HG03196 (cell line): ENCODE results near the gene PRKAG2.
A peak's percentile ranks its signal among the peaks of the same experiment; 100 is the strongest.

Experiments
- ATAC-seq: cut with Tn5 transposase; IDR thresholded peaks from one replicate; pipeline ENCODE4 v1.9.1; 2021; ENCODE audit not compliant: unreplicated experiment

Gene PRKAG2

DNA sequence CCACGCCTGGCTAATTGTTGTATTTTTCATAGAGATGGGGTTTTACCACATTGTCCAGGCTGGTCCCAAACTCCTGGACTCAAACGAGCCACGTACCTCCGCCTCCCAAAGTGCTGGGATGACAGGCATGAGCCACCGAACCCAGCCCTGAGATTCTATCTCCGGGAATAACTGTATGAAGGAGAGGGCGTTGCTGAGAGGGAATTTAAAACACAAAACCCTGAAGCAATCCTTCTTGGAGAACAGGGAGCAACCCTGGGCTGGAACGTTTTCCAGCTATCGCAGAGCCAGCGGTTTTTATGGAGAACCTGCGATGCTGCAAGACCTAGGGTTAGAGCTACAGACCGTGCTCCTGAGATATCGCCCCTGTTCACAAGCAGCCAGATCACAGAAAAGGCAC, 144.6 kb downstream of the PRKAG2 start:
- ATAC-seq, result no peak

DNA sequence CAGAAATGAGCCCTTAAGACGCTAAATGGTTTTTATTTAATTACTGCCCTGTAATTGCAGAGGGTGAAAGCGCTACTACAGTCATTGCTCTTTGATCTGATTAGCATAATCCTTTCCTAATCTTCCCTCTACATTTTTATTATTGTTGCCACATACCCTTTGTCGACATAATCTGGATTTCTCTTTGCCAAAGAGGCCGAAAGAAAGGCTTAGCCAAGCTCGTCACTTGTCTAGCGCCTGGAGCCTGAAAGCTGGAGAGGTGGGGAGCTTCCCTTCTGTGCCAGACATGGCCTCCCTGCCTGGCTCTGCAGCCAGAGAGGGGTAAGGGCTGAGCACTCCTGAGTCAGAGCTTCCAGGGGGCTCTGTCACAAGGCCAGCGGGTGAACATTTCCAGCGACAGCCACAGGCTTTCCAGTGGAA, 145.9 kb downstream of the PRKAG2 start:
- ATAC-seq, result no peak

DNA sequence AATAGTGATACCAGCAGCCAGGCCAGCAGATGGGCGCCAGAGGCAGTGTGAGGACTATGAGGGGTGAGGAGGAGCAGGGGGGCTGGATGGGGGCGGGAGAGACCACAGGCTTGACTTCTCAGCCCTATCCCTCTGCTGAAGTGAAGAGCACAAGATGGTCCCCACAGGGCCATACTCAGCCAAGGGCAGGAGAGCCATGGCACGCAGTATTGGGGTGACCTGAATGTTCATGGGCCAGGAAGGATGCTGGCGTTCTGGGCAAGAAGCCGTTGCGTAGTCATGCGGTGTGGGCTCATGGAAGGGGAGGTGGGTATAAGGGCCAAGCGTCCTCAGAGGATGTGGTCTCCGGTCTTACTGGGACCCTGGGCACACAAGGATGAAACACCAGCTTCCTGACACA, 146.3 kb downstream of the PRKAG2 start:
- no peak for ATAC-seq

DNA sequence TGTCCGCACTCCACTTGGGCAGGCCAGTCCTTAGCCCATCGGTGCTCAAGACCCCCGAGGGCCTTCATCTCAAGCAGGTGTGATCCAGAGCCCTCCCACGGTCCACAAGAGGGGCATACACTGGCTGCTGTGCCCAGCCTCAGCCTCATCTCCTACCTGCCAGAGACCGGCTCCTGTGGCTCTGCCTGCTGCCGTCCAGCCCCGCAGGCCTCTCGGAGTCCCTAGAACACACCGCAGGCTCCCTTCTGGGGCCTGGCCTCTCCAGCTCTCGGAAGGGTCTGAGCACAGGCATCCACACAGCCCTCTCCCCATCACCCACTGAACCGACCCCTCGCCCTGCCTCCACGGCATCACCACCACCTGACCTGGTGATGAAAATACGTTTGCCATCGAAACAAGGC, 147.4 kb downstream of the PRKAG2 start:
- no peak for ATAC-seq

DNA sequence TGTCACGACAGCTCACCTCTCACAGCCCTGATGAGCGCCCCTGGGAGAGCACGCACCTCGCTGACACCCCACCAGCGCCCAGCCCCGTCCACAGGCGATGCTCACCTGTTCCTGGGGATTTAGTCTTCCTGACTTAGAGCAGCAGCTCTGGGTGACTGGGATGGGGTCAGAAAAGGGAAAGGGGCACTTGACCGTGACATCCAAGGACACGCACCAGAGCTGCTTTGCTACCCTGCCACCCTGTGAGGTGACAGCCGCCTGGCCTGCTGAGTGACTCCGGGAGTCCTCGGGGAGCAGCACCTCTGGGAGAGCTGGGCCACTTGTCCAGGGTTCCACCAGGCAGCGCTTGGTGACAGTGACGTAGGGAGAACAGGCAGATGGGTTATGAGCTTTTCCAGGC, 148.2 kb downstream of the PRKAG2 start:
- ATAC-seq, result no peak

DNA sequence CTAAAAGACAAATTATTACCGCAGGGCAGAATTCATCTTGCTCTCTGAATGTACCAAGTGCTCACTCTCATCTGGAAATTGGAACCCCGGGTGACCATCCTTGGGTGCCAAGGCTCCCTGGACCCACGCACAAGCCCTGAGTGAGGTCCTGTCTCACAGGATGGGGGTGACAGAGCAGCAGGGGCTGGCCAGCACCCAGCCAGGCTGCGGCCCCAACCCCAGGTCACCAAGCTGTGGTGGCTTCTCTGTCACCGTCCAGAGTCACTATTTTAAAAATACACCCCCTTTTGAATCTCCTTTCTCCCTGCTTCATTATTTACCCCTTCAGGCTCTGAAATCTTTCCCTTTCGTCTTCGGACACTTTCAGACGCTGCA, 148.6 kb downstream of the PRKAG2 start:
- no peak for ATAC-seq

DNA sequence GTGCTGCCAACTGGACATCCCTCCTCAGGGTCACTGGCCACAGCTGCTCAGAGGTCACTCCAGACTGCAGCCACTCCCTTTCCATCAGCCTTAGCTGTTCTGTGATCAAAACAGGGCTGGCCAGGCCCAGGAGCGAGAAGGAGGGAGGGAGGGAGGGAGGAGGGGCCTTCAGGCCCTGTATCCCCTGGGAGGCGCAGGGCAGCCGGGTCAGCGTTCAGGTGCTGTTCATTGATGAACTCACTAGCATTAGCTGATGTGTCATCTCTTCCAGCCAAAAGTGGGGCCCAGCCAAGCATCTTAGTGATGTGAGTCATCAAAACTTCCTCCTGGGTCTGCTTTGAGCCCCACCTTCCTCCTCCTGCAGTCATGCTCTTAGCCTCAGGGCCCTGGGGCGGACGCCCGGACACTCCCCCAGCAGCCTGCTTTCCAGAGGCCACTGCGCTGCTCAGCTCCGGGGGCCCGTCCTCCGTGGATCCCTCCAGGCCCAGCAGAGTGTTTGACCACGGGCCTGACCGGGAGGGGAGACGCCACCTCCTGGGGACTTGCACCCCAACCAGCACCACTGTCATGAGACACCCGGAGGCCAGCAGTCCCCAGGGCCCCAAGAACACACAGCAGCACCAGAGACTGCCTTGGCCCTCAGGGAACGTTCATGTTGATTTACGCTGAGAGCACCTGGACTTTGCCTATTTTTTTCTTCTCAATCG, 149.2 kb downstream of the PRKAG2 start:
- ATAC-seq, result peak; percentile 67

DNA sequence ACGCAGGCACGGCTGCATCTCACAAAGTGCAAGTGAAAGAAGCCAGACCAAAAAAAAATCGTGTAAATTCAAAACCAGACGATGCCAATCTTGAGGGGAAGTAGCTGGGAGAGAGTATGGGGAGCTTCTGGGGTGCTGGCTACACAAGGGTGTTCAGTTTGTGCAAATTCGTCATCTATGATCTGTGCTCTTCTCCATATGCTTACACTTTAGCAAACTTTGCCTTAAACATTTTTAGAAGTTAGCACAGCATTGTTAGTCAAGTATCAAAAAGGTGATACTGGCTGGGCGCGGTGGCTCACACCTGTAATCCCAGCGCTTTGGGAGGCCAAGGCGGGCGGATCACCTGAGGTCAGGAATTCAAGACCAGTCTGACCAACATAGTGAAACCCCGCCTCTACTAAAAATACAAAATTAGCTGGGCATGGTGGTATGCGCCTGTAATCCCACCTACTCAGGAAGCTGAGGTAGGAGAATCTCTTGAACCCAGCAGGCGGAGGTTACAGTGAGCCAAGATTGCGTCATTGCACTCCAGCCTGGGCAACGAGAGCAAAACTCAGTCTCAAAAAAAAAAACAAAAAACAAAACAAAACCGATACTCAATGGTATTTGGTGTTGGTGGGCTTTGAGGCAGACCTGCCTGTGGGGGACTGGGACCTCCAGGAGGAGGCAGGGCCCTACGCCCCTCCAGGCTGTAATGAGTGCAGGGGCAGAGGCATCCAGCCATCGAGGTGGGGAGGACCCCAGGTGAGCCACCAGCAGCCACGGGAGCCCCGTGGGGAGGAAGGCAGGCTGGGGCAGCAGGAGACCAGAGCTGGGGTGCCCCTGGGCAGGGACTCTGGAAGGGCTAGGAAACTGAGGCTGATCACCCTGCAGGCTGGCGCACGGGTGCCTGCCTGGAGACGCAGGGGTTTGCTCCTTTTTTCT, 150.0 kb downstream of the PRKAG2 start:
- no peak for ATAC-seq

DNA sequence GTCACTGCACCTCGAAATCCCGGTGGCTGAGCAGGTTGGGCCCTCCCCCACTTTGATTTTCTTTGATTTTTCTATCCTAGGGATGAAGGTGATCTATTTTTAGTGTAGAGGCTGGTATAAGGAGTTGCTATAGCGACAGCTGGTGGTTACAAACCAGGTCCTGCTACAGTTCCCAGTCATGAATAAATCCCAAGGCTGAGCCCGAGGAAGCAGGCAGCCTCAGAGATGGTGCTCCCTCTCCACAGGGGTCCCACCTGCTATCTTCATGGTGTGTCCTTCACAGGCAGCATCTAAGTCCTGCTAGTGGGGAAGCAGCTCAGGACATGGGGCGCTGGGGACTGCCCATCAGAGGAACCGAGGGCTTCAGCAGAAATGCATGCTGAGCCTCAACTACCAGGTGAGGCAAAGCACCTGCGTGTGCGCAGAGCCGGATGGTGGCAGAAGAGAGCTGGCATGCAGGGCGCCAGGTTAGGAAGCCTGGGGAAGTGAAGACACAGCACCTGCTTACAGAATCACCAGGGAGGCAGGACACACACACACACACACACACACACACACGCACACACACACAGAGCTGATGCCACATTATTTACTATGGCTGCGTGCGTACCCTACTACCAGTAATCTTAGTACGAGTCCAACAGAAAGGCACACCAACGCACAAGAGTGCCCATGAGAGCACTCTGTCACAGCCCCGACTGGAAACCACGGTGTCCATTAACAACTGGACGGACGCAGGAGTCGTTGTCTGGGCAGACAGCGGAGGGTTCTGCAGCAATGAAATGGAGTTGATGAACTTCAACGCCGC, 150.9 kb downstream of the PRKAG2 start:
- no peak for ATAC-seq

DNA sequence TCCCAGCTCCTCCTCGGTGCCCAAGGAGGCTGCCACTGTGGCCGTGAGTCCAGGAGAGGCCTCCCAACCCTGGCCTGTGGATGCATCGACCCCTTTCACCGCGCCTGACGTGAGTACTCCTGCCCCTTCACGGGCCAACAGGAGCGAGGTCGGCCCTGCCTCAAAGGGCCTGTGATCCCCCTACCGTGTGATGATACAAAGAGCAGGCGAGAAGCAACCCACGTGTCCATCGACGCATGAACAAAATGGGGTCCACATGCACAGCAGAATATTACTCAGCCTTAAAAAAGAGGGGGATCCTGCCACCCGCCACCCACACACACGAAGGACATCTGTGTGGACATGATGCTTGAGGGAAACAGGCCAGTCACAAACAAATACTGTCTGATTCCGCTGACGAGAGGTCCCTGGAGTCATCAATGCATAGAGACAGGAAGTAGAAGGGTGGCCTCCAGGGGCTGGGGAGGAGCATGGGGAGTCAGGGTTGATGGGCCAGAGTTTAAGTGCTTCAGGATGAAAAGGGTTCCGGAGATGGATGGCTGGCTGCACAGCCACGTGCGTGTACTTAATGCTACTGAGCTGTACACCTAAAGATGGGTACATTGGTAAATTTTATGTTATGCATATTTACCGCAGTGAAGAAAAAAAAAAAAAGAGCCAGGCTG, 151.9 kb downstream of the PRKAG2 start:
- no peak for ATAC-seq

DNA sequence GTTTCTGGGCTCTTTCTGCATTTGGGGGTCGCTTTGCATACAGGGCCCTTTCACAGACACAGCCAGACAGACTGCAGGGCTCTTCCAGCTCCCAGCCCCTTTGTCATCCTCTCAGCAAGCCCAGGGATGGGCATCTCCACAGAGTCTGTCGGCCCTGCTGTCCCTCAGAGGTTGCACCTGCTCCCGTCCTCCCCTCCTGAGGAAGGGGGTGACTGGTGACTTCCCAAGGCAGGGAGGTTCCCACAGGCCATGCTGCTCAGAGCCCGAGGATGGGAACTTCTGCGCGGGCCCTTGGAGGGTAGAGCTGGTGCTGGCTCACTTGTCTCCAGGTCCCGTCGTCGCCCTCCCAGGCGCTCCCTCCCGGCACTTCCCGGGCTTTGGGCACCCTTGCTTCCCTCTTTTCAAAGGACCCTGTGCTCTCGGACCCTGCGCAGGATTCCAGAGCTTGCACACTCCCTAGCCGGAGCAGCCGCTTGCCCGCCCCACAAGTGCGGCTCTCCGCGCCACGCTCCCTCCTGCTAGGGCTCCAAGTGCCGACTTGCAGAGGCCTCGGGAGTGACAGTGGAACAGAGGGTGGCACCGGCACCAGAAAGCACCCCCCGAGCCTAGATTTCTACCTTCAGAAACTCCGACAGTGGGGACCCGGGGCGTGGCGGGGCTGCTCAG, 152.5 kb downstream of the PRKAG2 start:
- no peak for ATAC-seq

DNA sequence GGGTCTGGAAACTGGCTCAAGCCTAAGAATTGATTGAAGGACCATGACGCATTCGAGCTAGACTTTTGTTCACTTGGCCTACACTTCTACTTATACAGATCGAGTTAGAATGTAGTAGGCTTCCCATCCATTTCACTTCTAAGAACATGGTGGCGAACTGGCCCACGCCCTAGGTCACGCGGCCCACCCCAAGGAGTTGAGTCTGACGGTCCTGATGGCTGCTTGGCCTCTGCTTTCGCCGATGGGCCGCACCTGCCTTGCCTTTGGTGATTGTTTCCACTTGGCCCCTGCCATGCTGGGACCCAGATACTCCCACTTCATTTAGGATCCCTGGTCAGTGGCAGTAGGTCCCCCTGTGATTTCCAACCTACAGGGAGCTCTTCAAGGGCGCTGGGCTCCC, 153.6 kb downstream of the PRKAG2 start:
- no peak for ATAC-seq

DNA sequence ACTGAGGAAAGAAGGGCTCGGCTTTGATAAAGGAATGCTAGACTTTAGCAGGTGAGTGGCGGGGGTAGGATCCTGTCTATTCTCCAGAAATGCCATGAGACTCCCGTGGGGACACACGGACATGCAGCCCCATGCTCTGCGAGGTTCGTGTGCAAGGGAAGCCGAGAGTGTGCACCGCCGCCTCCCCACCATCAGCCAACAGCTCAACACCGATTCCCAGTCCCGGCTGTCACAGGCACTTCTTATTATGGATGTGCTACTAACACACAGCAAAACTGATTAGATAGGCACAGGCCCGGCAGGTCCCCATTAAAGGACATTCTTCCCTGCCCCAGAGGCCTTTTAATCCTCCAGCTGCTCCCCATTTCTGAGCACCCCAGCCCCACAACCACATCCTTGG, 154.4 kb downstream of the PRKAG2 start:
- ATAC-seq, result no peak

DNA sequence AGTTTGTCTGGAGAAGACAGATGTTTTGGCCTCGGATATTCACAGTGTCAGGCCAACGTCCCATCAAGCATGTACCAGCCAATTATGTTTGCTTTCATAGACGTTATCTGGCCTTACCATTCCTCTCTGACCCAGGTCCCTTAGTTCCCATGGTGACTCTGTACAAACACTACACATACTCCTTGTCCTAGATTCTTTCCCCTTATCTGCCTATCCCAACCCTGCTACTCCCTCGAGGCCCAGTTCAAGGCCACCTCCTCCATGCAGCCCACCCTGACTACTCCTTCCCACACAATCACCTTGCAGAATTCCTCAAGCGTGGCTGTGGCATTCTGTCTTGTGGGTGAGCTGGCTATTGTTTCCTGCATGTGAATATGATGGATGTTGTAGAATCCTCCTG, 155.2 kb downstream of the PRKAG2 start:
- ATAC-seq, result no peak

DNA sequence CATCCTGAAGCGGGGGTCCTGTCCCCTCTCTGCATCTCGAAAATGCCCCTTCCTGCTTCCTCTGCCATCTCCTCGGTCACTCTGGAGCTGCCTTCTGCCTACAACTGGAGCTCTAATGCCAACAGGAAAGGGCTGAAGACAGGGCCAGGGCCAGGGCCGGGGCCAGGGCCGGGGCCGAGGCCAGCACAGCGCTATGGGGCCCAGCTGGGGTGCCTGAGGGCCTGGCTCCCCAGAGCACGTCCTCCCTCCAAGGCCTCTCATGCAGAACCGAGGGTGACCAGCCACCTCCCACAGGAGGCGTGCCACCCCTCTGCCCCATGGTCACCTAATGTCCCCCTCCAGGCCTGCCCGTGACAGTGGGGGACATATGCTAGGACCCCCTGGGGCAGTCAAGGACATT, 155.7 kb downstream of the PRKAG2 start:
- no peak for ATAC-seq

DNA sequence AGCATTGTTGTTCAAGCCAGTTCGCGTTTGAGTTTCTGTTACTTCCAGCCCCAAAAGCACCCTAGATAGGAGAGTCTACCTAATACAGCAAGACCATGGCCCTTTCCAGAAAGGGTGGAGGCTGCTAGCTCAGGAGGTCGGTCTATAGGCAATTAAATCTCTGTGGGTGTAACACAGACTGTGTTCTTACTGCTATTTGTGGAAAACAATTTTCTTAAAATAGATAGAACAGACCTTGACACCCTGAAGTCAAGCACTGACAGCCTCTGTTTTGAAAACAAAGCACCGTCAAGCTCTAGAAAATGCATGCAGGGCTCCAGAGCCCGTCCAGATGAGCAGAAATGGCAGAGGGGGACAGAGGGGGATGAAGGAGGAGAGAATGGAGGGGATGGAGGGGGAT, 156.6 kb downstream of the PRKAG2 start:
- ATAC-seq, result no peak

DNA sequence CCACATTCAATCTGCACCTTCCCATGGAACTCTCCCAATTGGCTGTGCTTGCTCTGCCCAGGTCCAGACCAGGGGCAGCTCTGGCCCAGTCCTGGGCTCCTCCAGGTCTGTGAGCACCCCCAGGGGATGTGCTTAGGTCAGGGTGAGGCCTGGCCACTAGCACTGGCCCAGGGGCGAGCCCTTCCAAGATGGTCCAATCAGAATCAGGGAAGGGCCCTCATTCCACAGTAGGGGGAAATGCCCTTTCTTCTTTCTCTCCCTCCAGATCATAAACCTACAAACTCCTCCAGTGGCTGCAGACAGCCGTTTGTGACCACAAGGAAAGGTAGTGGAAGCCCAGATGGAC, 157.0 kb downstream of the PRKAG2 start:
- no peak for ATAC-seq

DNA sequence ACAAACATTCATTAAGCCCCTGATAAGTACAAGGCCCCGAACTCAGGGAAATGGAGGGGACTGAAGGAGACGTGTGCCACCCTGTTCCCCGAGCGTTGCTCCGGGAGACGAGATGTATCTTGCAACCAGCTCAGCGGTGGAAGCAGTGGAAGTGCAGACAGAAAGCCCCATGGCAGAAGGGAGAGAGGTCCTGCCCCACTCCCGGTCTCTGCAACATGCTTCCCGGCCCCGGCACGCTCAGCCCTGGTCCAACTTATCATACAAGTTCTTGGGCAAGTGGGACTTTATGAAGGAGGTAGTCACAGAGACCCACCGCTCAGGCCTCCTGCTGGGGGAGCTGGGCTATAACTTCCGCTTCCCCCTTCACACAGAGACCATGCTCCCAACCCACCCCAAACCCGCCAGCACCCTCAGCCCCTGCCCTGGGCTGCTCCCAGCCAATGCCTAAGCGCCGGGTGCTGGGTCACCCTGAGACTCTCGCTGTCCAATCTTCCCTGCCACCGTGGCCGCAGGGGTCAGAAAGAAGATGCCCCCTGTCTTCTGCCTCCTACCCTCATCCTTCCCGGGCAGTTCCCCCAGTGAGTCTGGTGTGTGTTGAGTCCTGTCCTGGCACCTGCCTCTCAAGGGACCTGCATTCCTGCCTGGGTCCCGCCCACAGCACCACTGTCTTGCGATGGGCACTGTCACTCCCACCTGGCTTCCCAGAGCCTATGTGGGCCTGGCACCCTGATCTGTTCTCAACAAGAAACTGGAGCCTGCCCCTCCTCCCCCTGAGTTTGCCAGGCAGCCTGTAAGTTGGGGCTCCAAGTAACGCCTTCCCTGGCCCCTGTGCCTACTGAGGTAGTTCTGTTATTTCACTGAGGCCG, 157.7 kb downstream of the PRKAG2 start:
- no peak for ATAC-seq

DNA sequence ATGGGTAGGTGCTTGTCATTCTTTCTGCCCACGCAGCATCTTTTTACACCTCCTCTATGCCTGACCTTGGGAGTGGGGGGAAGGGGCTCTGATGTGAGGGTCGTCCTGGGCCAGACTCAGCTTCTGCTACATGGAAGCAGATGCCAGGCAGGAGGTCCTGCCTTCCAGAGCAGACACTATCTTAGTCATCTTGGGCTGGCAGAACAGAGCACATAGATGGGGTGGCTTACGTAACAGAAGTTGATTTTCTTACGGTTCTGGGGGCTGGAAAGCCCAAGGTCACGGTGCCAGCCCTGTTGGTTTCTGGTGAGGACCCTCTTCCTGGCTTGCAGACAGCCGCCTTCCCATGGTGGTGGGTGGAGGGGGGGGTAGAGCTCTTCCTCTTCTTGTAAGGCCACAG, 159.0 kb downstream of the PRKAG2 start:
- ATAC-seq, result no peak

DNA sequence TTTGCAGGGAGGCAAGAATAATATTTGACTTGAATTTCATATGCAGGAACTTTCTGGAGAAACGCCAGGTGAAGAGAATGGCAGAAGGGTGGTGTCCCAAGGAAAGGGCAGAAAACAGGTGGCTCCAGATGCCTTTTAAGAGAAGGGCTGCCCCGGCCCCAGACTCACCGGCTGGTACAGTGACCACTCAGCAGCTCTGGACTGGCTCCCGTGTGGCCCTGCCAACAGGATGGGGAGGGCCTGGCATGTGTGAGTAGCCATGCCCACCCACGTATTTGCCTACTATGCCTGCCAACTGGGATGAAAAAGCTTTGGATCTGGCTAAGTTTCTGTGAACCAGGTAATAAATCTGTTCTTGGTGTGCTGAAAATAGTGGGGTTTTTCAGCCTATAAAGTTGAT, 159.5 kb downstream of the PRKAG2 start:
- ATAC-seq, result no peak
